ENCODE data around the gene TBX3.
A peak's percentile ranks its signal among the peaks of the same experiment; 100 is the strongest.

TBX3 gene

DNA sequence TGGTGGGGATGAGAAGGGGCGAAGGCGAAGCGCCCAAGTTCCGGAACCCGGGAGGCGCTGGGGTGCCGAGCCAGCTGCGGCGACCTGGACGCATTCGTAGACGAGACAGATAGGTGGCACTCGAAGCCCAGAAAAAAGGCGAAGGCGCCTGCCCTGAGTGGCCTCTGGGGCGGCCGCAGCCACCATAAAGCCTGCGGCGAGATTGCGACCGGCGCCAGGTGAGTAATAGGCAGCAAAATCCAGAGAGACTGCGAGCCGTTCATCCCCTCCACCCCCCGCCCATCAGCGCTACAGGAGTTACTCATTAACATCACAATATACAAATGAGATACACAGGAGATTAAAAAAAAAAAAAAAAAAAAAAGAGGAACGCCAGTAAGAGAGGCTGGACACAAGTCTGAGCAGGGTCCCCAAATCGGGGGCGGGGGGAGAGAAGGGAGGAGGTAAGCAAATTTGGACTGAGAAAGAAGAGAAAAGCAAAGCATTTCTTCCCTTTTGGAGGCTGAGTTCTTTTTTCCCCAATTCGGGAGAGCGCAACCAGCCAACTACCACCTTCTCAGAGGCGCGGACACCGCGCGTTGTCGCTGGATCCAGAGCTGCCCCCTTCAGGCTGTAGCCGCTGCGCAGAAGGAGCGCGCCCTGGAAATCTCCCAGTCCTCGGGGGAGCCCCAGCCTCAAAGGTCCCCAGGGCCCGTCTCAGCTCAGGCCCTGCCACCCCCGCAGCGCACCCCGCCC is 15.7 kb downstream of the TBX3 start:
- DNase-seq (ENCODE audit: low read depth), result no peak

DNA sequence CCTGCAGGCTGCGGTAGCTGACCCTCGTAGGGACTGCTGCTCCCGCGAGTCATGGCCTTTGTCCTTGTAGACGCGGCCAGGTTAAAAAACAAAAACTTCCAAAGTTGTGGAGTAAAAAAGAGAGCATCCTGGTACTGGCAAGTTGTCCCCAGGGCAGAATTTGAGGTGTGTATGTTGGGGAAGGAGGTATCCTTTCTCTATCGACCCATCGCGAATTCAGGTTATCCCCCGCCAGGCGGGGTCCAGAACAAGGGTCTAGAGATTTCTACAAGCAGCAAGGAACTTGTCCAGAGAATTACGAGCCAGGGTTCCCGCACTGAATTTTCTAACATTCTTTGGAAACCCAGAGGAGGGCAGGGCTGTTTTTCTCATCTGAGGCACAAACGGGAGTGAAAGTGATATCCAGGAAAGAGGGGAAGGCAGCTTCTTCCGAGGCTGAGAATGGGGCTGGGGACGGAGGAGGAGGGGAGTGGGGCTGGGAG is 16.3 kb downstream of the TBX3 start:
- no peak for DNase-seq (ENCODE audit: low read depth)

DNA sequence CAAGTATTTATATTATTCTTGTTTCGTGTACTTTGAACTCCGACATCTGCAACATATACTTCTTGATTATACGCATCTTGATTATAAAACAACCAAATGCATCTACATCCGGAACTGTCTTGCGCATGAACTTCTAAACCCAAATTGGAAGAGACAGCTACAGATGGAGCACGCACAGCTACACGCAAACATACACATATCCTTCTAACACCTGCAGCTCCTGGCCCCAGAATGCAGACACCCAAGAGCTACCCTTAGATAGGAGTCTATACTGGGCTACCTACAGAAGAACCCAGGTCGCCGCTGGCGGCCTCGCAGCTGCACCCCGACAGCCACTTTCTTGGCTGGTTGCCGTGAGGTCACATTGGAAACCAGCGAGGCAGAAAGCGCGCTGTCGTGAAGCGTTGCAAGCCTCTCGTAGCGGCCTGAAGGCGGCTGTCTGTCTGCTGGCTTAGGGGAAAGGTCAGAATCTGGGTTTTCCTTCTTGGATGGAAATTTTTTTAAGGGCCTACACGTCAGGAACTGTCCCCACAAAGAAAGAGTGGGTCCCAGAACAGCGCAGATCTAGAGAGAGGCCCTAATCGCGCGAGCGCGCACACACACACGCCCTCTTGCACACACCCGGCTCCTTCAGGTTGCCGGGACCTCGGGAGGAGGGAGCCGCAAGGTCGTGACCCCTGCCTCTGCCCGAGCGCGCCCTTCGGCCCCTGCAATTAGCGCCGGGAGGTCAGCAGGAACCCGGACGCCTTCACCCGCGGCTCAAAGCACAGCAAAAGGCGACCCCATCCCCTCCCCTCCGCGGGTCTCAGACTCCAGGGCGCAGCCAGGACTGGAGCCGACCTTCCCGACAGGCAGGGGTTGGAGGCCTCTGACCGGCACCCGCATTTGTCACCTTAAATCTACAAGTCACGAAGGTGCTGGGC is 17.0 kb downstream of the TBX3 start:
- no peak for DNase-seq (ENCODE audit: low read depth)

DNA sequence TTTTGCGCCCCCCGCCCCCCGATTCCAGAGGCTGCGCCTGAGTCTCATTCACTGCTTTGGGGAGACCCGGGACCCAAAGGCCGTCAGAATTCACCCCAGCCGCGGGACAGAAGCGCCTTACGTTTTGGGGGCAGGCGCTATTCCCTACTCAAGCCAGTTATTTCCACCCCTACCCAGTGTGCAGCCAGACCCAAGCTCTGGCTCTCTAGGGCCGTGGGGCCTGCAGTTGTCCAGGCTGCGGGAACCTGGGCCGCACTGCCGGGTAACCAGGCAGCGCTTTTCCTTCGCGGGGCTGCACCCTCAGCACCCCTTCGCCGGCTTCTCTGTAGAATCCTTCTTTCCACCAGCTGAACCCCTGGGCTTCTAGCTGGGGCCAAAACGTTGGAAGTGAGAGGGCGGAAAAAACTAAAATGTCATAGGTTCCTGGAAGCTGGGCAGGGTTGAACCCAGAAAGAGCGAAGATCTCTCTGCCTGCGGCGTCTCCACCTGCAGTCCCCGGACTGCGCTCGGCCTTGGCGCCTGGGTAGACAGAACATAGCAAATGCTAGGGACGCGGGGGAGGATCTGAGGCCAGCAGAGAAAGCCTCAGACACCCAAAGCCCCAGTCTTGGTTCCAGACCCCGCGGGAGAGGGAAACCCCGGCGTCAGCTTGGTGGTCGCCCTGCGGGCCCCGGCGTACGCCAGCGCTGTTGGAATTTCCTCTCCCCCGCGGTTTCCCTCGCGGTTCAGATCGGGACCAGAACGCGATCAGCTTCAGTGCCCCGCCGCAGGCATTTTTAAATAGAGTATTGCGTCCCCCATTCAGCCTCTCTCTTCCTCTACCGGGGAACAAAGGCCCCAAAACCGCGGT is 18.3 kb downstream of the TBX3 start:
- DNase-seq (ENCODE audit: low read depth), result no peak

DNA sequence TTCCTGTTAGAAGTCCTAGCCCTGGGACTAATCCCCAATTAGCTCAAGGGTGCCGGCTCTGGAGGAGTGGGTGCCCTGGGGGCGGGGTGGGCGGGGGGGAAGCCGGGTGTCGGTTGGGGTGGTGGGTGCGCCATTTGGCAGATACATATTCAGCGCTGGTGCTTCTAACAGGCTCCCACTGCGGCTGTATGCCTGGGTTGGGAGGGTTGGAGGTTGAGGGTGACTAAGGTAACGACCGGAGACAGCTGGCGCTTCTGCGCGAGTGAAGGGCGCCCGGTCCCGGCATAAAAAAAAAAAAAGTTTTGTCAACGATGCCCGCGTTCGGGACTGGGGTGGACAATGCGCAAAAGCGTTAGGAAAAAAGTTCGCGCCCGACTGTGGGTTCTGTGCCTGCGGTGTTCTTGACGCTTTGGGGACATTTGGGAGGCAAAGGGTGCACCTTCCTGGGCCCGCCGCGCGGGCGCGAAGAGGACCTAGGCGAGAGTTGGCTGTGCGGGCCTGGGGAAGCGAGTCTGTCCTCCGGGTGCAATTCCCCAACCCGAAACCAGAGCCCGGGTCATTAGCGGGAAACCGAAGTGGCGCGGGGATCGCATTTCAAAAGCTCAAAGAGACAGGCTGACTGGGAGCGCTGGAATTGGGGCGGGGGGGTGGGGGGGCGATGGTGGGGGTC is 19.2 kb downstream of the TBX3 start:
- DNase-seq (ENCODE audit: low read depth), result no peak

DNA sequence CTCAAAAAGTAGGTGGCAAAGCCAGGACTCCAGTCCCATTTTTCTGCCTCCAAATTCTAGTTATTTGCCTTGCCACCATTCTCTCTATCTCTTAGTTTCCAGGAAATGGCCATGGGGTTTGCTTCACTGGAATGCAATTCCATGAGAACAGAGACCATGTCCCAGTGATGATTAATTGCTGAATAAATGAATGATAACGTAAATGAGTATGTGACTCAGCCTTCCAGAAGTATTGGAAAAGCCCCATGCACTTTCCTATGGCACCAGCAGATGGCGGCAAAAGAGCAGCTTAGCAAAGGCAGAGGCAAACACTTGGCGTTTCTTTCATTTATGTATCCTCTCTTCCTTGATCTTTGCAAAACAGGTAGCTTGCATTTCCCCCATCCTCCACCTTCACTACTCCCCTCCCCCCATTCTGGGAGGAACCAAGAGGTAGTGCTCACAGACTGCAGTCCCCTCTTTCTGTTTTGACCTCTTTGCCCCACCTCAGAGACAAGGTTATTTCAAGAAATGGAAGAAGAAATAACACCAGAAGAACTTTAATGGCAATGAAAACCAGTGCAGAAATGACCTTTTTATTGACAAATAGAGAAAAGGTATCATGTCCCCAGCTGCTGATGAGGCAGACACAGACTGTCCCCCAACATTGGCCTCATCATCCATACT is 21.3 kb downstream of the TBX3 start:
- peak; percentile 20 for DNase-seq (ENCODE audit: low read depth)

DNA sequence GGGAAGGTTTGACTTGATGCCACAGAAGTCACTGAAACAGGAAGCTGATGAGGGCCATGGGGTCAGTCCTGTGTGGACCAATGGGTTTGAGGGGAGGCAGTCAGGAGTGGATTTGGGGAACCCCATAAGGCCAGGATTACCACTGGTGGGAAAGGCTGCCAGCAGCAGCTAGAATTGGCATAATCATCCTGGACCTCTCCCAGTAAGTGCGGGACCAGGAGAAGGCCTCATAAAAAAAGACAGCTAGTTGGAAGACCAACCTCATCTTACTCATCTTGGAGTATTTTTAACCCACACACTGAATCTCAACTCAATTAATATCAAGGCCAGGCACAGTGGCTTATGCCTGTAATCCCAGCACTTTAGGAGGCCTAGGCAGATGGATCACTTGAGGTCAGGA is 22.7 kb downstream of the TBX3 start:
- DNase-seq (ENCODE audit: low read depth), result no peak

DNA sequence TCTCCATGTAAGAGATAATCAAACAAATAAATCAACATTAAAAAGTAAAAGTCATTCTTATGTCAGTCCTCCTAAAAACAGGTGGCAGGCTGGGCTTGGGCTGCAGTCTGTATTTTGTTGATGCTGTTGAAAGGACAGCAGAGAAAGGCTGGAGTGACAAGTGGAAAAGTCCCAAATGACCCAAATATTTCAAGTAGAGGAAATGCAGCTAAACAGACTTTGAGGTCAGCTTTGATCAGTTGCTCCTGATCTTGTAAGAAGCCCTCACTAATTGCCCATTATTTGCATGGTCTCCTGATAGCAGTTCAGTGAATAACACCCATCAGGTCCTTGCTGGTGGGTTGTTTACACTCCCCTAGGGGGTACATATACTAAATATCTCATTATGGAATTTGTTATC is 24.9 kb downstream of the TBX3 start:
- no peak for DNase-seq (ENCODE audit: low read depth)

DNA sequence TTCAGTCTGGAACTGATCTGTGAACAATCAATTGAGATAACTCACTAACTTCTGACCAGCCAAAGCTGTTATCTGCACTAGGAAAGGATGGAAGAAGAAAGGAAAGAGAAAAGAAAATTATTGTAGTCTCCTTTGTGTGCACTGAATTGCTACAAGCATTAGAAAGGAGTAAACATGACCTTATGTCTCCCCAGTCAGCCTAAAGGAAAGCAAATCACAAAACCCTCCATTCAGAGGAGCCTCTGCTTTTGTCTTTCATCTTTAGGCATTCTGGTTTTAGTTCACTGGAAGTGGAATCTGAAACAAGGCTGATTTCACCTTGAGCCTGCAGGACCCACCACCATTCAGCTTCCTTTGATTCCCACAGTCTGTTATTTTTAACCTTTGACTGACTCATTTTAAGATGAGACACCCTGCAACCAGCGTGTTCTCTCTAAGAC is 26.0 kb downstream of the TBX3 start:
- DNase-seq (ENCODE audit: low read depth), result no peak

DNA sequence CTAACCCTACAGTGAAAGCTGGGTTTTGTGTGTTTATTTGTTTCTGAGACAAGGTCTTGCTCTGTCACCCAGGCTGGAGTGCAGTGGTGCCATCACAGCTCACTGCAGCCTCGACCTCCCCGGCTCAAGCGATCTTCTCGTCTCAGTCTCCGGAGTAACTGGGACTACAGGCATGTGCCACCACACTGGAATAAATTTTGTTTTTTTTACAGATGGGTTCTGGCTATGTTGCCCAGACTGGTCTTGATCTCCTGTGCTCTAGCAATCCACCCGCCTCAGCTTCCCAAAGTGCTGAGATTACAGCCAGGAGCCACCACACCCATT is 26.4 kb downstream of the TBX3 start:
- DNase-seq (ENCODE audit: low read depth), result no peak

DNA sequence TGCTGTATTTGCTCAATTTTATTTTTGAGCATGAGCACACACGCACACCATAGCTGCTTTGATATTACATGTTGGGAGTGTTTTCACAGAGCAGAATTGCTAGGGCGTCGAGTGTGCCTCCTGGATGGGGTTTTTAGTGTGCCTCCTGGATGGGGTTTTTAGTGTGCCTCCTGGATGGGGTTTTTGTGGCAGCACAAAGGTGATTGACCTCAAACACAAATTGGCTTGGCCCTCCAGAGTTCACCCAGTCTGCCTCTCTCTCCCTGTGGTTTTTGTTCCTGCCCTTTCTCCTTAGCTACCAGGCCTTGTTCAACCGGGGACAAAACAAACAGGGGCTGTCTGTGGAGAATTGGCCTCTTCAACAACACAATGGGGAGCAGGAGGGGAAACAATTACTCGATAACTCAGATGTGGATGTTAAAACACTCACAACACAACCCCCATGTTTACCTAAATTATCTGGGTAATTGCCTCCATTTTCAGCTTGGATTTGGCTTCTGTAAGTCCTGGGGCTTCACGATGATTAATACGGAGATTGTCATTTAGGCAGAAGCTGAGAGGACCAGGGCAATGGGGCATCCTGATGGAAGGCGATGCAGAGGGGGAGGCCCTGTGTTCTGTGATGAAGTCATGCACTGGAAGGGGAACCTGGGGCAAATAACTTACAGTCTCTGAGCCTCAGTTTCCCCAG is 26.9 kb downstream of the TBX3 start:
- DNase-seq (ENCODE audit: low read depth), result no peak

DNA sequence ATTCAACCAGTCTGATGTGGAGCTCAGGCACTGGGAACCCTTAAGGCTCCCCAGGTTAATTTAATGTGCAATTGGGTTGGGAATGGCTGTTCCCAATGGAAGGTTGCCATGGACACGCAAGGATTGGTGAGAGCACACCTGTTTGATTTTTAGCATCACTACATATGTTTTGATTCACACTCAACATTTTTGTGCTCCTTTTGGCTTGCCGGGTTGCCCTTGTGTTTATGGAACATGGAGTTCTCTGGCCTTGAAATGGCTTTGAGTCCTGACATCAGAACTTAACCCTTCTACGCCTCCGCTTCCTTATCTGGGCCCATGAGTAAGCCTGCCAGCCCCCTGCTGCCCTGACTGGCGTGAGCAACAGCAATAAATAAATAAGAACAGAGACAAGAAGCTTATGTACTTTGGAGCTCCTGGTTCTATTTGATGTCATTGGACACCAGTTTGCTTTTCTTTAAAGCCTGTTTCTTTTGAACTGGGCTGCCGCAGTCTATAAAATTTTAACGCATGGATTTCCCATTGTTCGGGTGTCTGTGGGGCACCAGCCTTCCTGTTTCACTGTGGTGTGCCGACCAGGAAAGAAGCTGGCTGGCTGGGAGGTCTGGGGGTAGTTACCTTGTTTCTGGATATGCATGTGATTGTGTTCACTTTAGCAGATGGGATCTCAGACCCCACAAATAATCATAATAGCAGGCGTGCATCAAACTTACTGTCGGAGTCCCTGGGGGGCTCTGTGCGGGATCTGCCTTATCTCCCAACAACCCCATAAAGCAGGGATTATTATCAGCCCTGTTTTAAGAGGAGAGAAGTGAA is 27.8 kb downstream of the TBX3 start:
- no peak for DNase-seq (ENCODE audit: low read depth)

DNA sequence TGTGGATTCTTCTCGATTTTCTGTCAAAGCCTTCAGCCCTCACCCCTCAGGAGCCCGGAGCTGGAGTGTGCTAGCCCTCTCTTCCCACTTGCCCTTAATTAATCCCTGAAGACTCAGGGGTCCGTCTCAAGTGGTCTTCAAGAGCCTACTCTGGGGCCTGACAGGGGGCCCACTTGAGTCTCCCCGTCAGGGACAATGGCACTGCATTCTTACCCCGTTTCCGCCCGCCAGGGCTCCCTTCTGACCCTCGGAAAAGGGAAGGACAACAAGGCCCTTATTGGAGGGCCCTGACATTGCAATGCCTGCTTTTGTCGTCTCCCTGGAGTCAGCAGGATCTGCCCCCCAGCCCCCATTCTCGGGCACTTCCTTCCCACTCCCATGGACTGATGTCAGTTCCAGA is 34.4 kb downstream of the TBX3 start:
- no peak for DNase-seq (ENCODE audit: low read depth)

DNA sequence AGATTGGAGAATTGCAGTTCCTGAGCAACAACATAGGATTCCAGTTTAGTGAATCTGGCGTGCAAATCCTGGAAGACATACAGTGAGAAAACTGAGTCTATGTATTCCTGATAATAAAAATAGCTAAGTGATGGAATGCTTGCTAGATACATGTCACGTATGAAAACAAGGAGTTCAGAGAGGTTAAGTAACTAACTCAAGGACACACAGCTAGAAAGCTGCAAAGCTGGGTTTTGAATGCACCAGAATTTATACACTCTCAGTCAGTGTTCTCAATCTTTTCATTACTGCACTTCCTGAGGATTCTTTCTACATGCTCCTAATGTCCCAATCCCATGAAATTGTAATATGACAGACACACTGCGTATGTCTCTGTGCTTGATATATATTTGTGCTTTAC is 35.3 kb downstream of the TBX3 start:
- no peak for DNase-seq (ENCODE audit: low read depth)

DNA sequence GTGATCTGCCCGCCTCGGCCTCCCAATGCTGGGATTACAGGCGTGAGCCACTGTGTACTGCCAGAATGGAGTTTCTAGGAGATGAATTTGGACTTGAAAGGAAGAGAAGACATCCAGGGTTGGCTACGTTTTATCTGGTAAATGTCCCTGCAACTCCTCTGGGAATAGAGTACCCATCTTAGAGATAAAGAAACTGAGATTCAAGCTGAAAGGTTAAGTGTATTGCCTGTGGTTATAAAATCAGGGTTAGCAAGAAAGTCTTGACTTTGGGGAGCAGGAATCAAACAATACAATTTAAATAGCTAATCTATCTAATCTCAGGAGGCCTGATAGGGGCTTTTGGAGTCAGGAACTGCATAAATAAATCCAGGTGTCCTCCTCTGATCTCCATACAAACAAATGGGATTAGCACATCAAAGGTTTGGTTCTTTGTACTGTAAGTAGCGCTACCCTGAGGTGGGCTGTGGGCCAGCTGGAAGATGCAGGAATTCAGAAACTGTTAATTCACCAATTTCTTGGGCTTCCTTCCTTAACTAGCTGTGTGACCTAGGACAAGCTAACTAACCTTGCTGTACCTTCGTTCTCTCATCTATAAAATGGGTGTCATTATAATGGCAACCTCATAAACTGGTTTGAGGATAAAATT is 45.1 kb downstream of the TBX3 start:
- DNase-seq (ENCODE audit: low read depth), result no peak

DNA sequence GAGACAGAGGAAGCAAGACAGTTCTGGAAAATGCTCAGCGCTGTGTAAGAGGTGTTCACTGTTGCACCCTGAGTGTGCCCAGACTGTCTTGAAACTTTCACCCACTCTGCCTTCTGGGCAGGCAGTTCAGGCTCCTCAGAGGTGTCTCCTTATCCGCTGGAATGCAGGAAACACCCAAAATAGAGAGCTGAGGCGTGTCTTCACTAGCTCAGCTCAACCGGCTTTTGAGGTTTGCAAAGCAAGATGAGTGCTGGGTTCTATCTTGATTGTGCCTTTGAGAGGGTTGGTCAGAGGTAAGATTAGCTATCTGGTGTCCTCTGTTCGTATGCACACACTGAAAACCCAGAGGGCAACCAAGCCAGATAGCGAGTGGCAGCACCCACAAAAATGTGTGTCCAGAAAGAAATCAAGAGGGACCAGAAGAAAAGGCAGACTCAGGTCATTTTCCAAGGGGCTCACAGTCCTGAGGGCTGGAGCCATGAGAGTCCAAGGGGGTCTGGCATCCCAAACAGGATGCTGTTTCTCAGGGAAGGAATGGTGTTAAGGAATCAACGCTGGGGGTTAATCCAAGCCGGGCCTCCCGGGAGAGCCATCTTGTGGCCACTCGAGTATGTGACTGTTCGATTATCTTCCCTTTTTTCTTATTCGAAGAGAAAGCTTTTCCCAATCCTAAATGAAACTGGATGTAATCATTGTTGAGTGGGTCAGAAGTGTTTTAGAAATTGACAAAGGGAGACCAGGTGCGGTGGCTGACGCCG is 47.1 kb downstream of the TBX3 start:
- no peak for DNase-seq (ENCODE audit: low read depth)

DNA sequence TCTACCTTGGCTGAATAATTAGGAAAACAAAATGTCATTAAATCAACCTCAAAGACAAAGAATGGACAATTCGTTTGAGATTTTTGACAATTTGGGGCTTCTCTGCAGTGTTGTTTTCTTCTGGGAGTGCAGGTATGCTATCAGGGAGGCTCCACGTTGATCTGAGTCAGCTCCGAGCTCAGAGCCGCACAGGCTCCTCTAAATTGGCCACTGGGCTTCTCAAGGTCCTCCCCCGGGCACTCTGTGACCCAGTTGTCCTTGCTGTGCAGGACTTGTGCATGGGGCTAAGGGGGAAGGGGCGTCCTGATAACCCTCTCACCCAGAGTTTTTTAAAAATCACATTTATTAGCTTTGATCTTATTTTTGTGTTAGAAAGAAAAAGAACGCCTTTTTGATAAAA is 52.7 kb downstream of the TBX3 start:
- no peak for DNase-seq (ENCODE audit: low read depth)

DNA sequence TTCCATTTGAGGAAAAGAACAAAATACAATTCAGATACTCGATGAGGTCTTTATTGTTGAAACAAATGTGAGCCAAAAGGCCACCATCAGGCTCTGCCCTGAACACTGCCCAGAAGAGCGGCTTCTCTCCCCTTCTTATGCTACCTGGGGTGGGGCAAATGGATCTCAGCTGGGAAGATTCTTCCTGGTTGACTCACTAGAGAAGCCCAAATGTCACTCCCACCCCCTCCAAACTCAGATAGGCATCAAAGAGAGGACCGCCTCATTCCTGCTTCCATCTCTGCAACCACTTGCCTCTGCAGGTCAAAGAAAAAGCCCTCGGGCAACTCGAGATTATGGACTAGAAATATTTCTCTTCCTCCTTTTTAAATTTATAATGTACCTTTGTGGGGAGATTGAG is 55.8 kb downstream of the TBX3 start:
- no peak for DNase-seq (ENCODE audit: low read depth)

DNA sequence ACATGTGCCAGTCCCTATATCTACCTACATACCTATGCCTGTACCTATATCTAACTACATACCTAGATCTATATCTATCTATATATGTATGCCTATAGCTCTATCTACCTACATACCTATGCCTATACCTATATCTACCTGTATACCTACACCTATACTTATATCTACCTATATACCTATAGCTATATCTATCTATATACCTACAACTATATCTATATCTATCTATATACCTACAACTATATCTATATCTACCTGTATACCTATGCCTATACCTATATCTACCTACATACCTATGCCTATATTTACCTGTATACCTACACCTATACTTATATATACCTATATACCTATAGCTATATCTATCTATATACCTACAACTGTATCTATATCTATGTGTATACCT is 56.6 kb downstream of the TBX3 start:
- no peak for DNase-seq (ENCODE audit: low read depth)

Measured in activated T-helper 1 cell treated with Interleukin-2 at 50 U/mL for 16 hours (primary cell).